SKM-1 (cell line): ENCODE results near the gene MS4A4A.
"Not testable (repeated sequence)": the region's sequence is repeated elsewhere in the genome, so short reads cannot be mapped to it uniquely, and the experiment has no call there.

Source experiments
- DNase-seq: peaks from one replicate; lab custom pipeline; 2025; ENCODE audit not compliant: unreplicated experiment; lab: John Stamatoyannopoulos, UW

Gene MS4A4A

GRCh38 chr11:60280412-60280811, at the start of gene MS4A4A:
TSS of gene MS4A4A (plus strand) at chr11:60280666. CDS start at chr11:60280676, 10 bp downstream.
- DNase-seq, result peak; percentile 43

GRCh38 chr11:60230681-60231080, 49.8 kb upstream of the MS4A4A start:
- DNase-seq, result no peak

- DNase-seq, result peak; percentile 40
These were observed 45.1 kb upstream of the MS4A4A start for GRCh38 chr11:60235321-60235720.

- no peak for DNase-seq
These were observed 39.8 kb upstream of the MS4A4A start for GRCh38 chr11:60240662-60241061.

- DNase-seq, result no peak
These were observed 38.7 kb upstream of the MS4A4A start for GRCh38 chr11:60241786-60242185.

GRCh38 chr11:60242740-60243239, 37.7 kb upstream of the MS4A4A start, which contains the start of gene MS4A4E:
TSS of gene MS4A4E (minus strand) at chr11:60243137. CDS start at chr11:60230055, 13,082 bp downstream.
- DNase-seq, result peak; percentile 57

GRCh38 chr11:60251485-60252212, 28.8 kb upstream of the MS4A4A start:
- no peak for DNase-seq

- no peak for DNase-seq
These were observed 28.0 kb upstream of the MS4A4A start for GRCh38 chr11:60252213-60253108.

- DNase-seq, result no peak
These were observed 22.3 kb upstream of the MS4A4A start for GRCh38 chr11:60257956-60258722.

- DNase-seq, result no peak
These were observed 19.5 kb upstream of the MS4A4A start for GRCh38 chr11:60261014-60261413.

- DNase-seq, result peak; percentile 25
These were observed 17.1 kb upstream of the MS4A4A start for GRCh38 chr11:60263402-60263801.

- DNase-seq, result no peak
These were observed 15.8 kb upstream of the MS4A4A start for GRCh38 chr11:60264644-60265043.

- DNase-seq, result peak; percentile 35
These were observed 14.9 kb upstream of the MS4A4A start for GRCh38 chr11:60265373-60266214.

- DNase-seq, result no peak
These were observed 6.0 kb upstream of the MS4A4A start for GRCh38 chr11:60274416-60274815.

- no peak for DNase-seq
These were observed 1.0 kb downstream of the MS4A4A start for GRCh38 chr11:60281485-60281884.

GRCh38 chr11:60282286-60282685, 1.8 kb downstream of the MS4A4A start:
- DNase-seq, result no peak

- not testable (repeated sequence) for DNase-seq
These were observed 5.1 kb downstream of the MS4A4A start for GRCh38 chr11:60285411-60286126.

- no peak for DNase-seq
These were observed 8.1 kb downstream of the MS4A4A start for GRCh38 chr11:60288531-60288930.

GRCh38 chr11:60292145-60292544, 11.7 kb downstream of the MS4A4A start:
- no peak for DNase-seq
